Left lobe of liver (tissue), 2 donors: ENCODE data around the gene HRG. TPM values are rescaled to one million over a fixed set of nuclear protein-coding genes. Genes with fewer than 3 reads are reported as not detected.

Experiments used
- ATAC-seq: fragments of 200-7000 bp; cut with Tn5 transposase; one replicate; pipeline ENCODE4 v1.9.1; 2020; ENCODE audit warnings: mild to moderate bottlenecking, moderate library complexity
- DNase-seq: peaks from one replicate; pipeline ENCODE4 v3.0.0-alpha.2; 2020; ENCODE audit warnings: low spot score
- total RNA-seq: library from RNA; stranded (reverse); gene quantifications from one replicate; pipeline ENCODE4 v1.2.1, GENCODE V29; 2021
- donor health status: DM: no; HTN: no; CAD: no; lungs with moderate emphysema.
- donor health status: DM: no; HTN: yes; CAD: no.

Gene HRG
- total RNA-seq, 1 donor from 2014 or later, result 324 TPM

- DNase-seq (peak; percentile 83), ATAC-seq (peak; percentile 64)
Measured at GRCh38 chr3:186719945-186720739, 54.3 kb downstream of the HRG start.

GRCh38 chr3:186722457-186722856 is 56.6 kb downstream of the HRG start:
- DNase-seq (no peak), ATAC-seq (peak; percentile 2)

- no peak for ATAC-seq
- DNase-seq, result no peak
Measured at GRCh38 chr3:186724911-186725310, 59.1 kb downstream of the HRG start.

Other genes starting within 250 kb of the HRG start
- gene CRYGS, start 121.6 kb upstream of the HRG start, total RNA-seq, result 2.6 TPM
- gene TBCCD1, start 98.7 kb upstream of the HRG start, total RNA-seq, result 6.4 TPM
- 35.3 TPM for gene DNAJB11, start 95.3 kb upstream of the HRG start, total RNA-seq
- 763 TPM for gene AHSG, start 53.0 kb upstream of the HRG start, total RNA-seq
- gene FETUB, start 25.6 kb upstream of the HRG start, total RNA-seq, result 49.9 TPM
- 1,019 TPM for gene KNG1, start 51.3 kb downstream of the HRG start, total RNA-seq
- 143 TPM for gene EIF4A2, start 117.6 kb downstream of the HRG start, total RNA-seq
- 7.1 TPM for gene RFC4, start 140.5 kb downstream of the HRG start, total RNA-seq
- gene ADIPOQ, start 176.7 kb downstream of the HRG start, total RNA-seq, result not detected